ENCODE measurements around the gene TRAPPC2B.

TRAPPC2B gene

GRCh38 chr19:57410877-57411671 is 47.7 kb downstream of the TRAPPC2B start, which contains the start of gene ZNF17 (continued):
- peak; percentile 74 for TF ChIP-seq ZBTB10 (tag by site-specific recombination; IDR thresholded peaks at IDR 0.05)
- TF ChIP-seq ZNF596 (tag by site-specific recombination; IDR thresholded peaks at IDR 0.05), result no peak
- TF ChIP-seq ZNF48 (tag by site-specific recombination; IDR thresholded peaks at IDR 0.05), result no peak
- TF ChIP-seq ZBTB44 (tag by site-specific recombination; IDR thresholded peaks at IDR 0.05), result no peak
- TF ChIP-seq CTCF (tag by site-specific recombination; IDR thresholded peaks at IDR 0.05), result no peak
- no peak for TF ChIP-seq OSR2 (tag by site-specific recombination; IDR thresholded peaks at IDR 0.05)
- TF ChIP-seq ZNF280D (tag by site-specific recombination; IDR thresholded peaks at IDR 0.05), result no peak
- no peak for TF ChIP-seq ZNF274 (IDR thresholded peaks at IDR 0.05; ENCODE audit: low read length)
- no peak for TF ChIP-seq ZNF274 (tag by site-specific recombination; IDR thresholded peaks at IDR 0.05; ENCODE audit: borderline replicate concordance)
- no peak for TF ChIP-seq ATF2 (tag by site-specific recombination; IDR thresholded peaks at IDR 0.05; ENCODE audit: low read depth)
- 0 out of 2 replicates have a peak, but pooled peaks have one; percentile 54 for TF ChIP-seq ZSCAN16 (tag by site-specific recombination; IDR thresholded peaks at IDR 0.05)
- no peak for TF ChIP-seq SCRT2 (tag by site-specific recombination; IDR thresholded peaks at IDR 0.05)
- TF ChIP-seq ZNF26 (tag by site-specific recombination; IDR thresholded peaks at IDR 0.05), result no peak
- peak; percentile 21; the same call in 1 of the 2 replicates for TF ChIP-seq ZNF391 (tag by site-specific recombination; IDR thresholded peaks at IDR 0.05; ENCODE audit: borderline replicate concordance, low read depth)
- TF ChIP-seq ZNF132 (tag by site-specific recombination; IDR thresholded peaks at IDR 0.05; ENCODE audit: borderline replicate concordance), result no peak
- no peak for TF ChIP-seq ZNF280C (tag by site-specific recombination; IDR thresholded peaks at IDR 0.05)
- TF ChIP-seq SP7 (tag by site-specific recombination; IDR thresholded peaks at IDR 0.05), result peak; percentile 47; the same call in 1 of the 2 replicates
- no peak for TF ChIP-seq ZNF16 (tag by site-specific recombination; IDR thresholded peaks at IDR 0.05; ENCODE audit: low read depth)
- TF ChIP-seq ZNF184 (tag by site-specific recombination; IDR thresholded peaks at IDR 0.05), result no peak
